ENCODE measurements around the gene ARPC1B.
"Not testable (repeated sequence)": the region's sequence is repeated elsewhere in the genome, so short reads cannot be mapped to it uniquely, and the experiment has no call there.

ARPC1B gene

GRCh38 chr7:99374111-99375064, at the start of gene ARPC1B:
ARPC1B (plus strand) TSS chr7:99374730; CDS start chr7:99385715, 10,985 bp downstream.
- DNase-seq = peak; percentile 84

GRCh38 chr7:99325001-99325493, 49.5 kb upstream of the ARPC1B start:
- no peak for DNase-seq

DNA sequence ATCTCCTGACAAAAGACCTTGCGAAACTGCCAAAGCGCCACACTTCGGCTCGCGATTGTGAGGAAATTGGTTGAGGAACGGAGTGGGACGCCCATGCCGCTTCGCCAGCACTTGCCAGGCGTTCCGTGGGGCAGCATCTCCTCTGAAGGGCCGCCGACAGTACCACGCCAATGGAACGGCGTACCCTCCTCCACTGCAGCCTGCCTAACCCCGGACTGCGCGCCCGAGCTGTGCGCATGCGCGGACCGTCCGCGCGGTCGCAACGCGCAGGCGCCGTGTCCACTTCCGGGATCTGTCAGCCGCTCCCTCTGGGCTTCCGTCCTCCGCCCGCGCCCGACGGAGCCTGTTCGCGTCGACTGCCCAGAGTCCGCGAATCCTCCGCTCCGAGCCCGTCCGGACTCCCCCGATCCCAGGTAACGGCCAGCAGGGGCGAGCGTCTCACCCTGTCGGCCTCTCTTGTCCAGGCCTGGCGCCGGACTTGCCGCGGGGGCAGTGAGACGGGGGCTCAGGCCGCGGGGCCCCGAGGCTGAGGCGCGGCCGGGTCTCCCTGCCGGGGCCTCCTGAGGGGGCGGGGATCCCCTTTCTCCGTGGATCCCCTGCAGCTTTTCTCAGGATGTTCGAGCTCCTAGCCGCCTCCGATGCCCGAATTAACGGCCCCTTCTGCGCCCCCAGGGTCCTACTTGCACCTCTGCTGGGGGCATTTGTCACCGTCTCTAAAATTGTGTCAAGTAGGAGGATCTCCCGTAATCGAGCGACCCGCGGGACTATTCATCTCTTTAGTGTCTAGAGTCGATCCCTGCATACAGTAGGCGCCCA, 48.7 kb upstream of the ARPC1B start, which contains the start of gene ARPC1A:
ARPC1A (plus strand) TSS at position 307 of the 816 bp plus-strand sequence. CDS start 7,456 bp downstream, outside the sequence.
- peak; percentile 91 for DNase-seq

DNA sequence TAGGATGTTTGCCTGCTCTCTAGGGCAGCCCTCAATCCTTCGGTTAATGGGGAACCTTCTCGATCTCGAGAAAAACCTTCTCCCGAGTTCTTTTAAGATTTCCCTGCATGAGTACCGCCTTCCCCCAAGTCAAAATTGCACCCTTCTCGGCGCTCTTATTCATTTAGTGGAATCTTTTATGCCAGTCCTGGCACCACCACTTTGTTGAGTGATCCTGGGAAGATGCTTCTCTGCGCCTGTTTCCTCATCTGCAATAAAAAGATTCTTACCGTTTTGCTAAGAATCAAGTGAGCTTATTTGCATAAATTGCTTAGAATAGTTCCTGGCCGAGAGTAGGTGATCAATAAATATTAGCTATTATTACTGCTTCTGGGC, 48.1 kb upstream of the ARPC1B start:
- DNase-seq = no peak

GRCh38 chr7:99330314-99330961, 44.1 kb upstream of the ARPC1B start:
- DNase-seq = not testable (repeated sequence)

DNA sequence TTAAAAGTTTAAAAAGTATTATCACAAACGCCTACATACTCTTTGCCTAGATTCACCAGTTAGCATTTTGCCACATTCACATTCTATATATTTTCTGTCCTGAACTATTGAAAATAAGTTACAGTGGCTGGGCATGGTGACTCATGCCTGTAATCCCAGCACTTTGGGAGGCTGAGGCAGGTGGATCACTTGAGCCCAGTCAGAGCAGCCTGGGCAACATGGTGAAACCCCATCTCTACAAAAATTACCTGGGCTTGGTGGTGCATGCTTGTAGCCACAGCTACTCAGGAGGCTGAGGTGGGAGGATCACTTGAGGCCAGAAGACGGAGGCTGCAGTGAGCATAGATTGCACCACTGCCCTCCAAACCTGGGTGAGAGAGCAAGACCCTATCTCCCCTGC, 43.5 kb upstream of the ARPC1B start:
- no peak for DNase-seq

DNA sequence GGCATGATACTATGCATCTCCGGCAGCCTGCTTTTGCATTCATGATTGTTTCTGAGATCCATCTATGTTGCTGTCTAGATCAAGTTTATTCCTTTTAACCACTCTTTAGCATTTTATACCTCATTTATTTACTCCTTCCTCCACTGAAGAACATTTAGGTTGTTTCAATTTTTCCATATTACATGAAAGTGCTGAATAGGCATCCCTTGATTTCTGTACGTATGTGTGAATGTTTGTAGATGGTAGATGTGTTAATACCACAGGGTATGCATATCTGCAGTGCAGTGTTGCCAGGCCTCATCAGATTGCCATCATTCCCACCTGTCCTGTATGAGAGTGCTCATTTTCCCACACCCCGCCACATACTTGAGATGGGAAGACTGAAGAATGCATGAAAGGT, 34.9 kb upstream of the ARPC1B start:
- DNase-seq = no peak

DNA sequence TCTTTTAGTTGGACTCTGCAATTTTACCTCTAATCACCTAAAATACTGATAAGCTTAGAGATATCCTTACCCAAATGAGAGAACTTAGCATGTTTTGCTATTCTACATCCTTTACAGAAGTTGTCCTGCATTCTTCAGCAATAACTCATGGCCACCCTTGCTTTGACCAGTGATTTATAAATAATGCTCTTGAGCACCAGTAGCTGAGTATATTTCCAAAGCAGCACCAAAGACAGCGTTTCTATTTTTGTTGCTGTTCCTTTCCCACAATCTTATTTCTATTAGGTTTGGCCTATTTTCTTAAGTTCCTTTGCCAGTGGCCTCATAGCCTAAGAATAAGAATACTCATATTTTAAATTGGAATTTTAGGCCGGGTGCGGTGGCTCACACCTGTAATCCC, 33.9 kb upstream of the ARPC1B start:
- no peak for DNase-seq

- no peak for DNase-seq
These were observed 30.4 kb upstream of the ARPC1B start for GRCh38 chr7:99344061-99344647.

DNA sequence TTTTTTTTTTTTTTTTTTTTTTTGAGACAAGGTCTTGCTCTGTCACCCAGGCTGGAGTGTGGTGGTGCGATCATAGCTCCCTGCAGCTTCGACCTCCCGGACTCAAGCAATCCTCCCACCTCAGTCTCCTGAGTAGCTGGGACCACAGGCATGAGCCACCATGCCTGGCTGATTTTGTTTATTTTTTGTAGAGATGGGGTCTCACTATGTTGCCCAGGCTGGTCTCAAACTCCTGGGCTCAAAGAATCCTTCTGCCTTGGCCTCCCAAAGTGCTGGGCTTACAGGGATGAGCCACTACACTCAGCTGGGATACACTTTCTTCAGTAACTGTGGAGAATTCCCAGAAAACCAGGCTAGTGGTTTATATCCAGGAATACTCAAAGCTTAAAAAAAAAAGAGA, 23.9 kb upstream of the ARPC1B start:
- DNase-seq = not testable (repeated sequence)

DNA sequence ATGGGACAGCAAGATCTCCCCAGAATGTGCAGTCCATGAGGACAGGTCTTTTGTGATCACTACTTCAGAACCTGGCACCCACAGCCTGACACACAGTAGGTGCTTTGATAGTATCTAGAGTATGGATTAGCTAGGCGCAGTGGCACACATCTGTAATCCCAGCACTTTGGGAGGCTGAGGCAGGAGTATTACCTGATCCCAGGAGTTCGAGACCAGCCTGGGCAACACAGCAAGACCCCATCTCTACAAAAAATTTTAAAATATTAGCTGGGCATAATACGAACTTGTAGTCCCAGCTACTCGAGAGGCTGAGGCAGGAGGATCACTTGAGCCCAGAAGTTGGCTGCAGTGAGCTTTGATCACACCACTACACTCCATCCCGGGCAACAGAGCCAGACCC, 22.3 kb upstream of the ARPC1B start:
- DNase-seq = no peak

- DNase-seq = no peak
These were observed 19.4 kb upstream of the ARPC1B start for GRCh38 chr7:99355098-99355497.

- no peak for DNase-seq
These were observed 16.6 kb upstream of the ARPC1B start for GRCh38 chr7:99357701-99358490.

- DNase-seq = not testable (repeated sequence)
These were observed 16.0 kb upstream of the ARPC1B start for GRCh38 chr7:99358521-99358920.

- no peak for DNase-seq
These were observed 14.9 kb upstream of the ARPC1B start for GRCh38 chr7:99359465-99360154.

DNA sequence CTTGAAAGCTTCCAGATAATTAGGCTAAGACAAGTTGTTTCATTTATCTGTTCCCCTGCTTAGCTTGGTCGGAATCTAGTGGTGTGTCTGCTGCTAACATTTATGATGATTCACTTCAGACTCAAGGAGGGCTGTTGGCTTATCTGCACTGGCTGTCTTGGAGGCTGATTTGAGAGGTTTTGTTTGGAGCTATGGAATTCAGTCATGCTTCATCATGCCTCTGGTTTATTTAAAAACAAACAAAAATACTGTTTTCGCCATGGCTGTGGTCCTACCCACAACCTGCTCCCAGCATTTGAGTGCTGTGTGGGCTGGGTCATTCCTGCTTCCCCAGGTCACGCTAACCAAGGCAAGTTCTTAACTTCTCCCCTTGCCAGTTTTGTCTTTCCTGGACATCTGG, 11.7 kb upstream of the ARPC1B start:
- no peak for DNase-seq

DNA sequence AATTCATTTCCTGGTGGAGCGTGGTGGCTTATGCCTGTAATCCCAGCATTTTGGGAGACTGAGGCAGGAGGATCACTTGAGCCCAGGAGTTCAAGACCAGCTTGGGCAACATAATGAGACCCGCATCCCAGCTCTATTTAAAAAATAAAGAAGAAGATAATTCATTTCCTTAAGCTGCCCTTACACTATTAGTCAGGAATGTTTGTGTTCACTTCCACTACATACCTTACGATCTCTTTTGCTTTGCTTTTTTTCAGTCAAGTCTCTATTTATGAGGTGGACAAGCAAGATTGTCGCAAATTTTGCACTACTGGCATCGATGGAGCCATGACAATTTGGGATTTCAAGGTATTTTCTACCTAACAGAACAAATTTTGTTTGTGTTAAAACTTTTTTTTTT, 11.2 kb upstream of the ARPC1B start:
- DNase-seq = no peak

DNA sequence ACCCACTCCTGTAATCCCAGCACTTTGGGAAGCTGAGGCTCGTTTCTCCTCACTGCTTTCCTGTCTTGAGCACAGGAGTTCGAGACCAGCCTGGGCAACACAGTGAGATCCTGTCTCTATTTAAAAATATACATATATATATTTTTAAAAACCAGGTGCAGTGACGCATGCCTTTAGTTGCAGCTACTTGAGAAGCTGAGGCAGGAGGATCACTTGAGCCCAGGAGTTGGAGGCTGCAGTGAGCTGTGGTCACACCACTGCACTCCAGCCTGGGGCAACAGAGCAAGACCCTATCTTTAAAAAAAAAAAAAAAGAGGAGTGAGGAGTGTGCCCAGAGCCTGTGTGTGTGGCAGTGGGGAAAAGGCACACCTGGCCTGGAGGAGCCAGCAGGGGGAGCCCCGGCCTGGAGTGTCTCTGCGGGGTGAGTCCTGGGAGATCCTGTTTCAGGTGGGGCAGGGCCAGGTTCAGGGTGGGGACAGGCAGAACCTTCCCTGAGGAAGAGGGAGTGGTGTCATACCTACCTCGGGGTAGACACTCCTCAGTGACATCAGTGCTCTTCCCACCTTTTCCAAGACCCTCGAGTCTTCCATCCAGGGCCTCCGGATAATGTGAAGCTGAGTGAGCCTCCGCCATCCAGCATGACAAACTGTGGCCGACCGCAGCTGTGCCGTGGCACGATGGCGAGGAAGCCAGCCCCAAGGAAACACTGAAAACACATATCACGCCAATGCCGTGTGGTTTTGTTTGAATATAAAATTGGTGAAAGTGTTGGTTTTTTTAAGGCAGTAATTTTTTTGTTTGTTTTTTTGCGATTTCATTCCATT, 9.0 kb upstream of the ARPC1B start:
- DNase-seq = no peak

GRCh38 chr7:99366646-99367045, 7.9 kb upstream of the ARPC1B start:
- no peak for DNase-seq

- DNase-seq = no peak
These were observed 5.7 kb upstream of the ARPC1B start for GRCh38 chr7:99368750-99369389.
